Duodenal mucosa (tissue), 2 donors: ENCODE measurements around the gene TSPAN9.

Experiments
- H3K27ac ChIP-seq: one replicate; pipeline ENCODE4 v1.7.0; 2013; ENCODE audit warnings: low read depth, low read length
- H3K27me3 ChIP-seq, 2 donors: one replicate each; pipeline ENCODE4 v1.7.0; 2013; ENCODE audit warnings: low read length in 2 of 2, control low read depth in 1 of 2; ENCODE audit not compliant: insufficient read depth in 2 of 2, control insufficient read depth in 1 of 2
- H3K36me3 ChIP-seq, 2 donors: one replicate each; pipeline ENCODE4 v1.7.0; 2013; ENCODE audit warnings: low read length in 2 of 2, control low read depth in 1 of 2; ENCODE audit not compliant: insufficient read depth in 2 of 2, control insufficient read depth in 1 of 2
- H3K4me1 ChIP-seq, 2 donors: one replicate each; pipeline ENCODE4 v1.7.0; 2013; ENCODE audit warnings: low read length in 2 of 2, control low read depth in 1 of 2; ENCODE audit not compliant: insufficient read depth in 2 of 2, control insufficient read depth in 1 of 2
- H3K4me3 ChIP-seq, 2 donors: one replicate each; pipeline ENCODE4 v1.7.0; 2013; ENCODE audit warnings: low read length in 2 of 2, low read depth in 1 of 2
- H3K9ac ChIP-seq, 2 donors: one replicate each; pipeline ENCODE4 v1.7.0; 2013; ENCODE audit warnings: low read length in 2 of 2, low read depth in 1 of 2
- H3K9me3 ChIP-seq, 2 donors: one replicate each; pipeline ENCODE4 v1.7.0; 2013; ENCODE audit warnings: low read length in 2 of 2, control low read depth in 1 of 2; ENCODE audit not compliant: control insufficient read depth in 1 of 2

TSPAN9 gene

DNA sequence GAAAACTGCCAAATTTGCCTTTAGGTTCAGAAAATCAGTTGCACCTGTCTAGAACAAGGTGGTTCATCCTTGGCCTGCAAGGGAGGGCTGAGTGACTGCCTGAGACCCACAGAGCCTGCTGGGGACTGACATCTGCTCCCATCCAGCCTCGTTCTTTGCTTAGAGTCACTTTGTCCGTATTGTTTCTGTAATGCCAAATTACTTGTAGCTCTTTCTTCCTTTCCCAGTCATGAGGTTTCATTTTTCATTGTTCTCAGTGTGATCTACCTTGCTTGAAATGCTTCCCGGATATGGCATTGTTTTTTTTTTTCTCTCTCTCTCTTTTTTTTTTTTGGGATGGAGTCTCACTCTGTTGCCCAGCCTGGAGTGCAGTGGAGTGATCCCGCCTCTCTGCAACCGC is 21.3 kb downstream of the TSPAN9 start:
- H3K4me1 ChIP-seq, result peaks cover 13 to 15% of the 10 kb centered on the region in 2 donors
- no peak overlapping the region for H3K4me3 ChIP-seq
- no peaks in the 10 kb centered on the region for H3K36me3 ChIP-seq
- no peak overlapping the region for H3K27ac ChIP-seq
- no peak overlapping the region for H3K9ac ChIP-seq
- H3K27me3 ChIP-seq, result no peaks in the 10 kb centered on the region
- peaks cover 3 to 6% of the 10 kb centered on the region in 2 donors for H3K9me3 ChIP-seq

DNA sequence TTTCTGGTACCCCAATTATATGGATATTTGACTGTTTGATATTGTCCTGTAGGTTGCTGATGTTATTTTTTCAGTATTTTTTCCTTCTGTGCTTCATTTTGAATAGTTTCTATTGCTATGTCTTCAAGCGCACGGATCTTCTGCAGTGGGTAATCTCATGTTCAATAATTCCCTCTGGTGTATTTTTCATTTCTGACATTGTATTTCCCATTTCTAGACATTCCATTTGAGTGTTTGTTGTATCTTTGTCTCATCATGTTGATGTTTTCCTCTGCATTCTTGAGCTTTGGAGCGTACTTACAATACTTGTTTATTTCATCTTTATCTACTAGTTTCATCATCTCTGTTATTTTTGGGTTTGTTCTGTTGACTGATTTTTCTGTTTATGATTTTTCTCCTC is 22.0 kb downstream of the TSPAN9 start:
- no peak overlapping the region for H3K4me3 ChIP-seq
- H3K27ac ChIP-seq, result no peak overlapping the region
- H3K36me3 ChIP-seq, result no peaks in the 10 kb centered on the region
- no peak overlapping the region for H3K9ac ChIP-seq
- no peaks in the 10 kb centered on the region for H3K27me3 ChIP-seq
- H3K4me1 ChIP-seq, result peaks cover 13 to 15% of the 10 kb centered on the region in 2 donors
- H3K9me3 ChIP-seq, result peaks cover 3 to 6% of the 10 kb centered on the region in 2 donors

DNA sequence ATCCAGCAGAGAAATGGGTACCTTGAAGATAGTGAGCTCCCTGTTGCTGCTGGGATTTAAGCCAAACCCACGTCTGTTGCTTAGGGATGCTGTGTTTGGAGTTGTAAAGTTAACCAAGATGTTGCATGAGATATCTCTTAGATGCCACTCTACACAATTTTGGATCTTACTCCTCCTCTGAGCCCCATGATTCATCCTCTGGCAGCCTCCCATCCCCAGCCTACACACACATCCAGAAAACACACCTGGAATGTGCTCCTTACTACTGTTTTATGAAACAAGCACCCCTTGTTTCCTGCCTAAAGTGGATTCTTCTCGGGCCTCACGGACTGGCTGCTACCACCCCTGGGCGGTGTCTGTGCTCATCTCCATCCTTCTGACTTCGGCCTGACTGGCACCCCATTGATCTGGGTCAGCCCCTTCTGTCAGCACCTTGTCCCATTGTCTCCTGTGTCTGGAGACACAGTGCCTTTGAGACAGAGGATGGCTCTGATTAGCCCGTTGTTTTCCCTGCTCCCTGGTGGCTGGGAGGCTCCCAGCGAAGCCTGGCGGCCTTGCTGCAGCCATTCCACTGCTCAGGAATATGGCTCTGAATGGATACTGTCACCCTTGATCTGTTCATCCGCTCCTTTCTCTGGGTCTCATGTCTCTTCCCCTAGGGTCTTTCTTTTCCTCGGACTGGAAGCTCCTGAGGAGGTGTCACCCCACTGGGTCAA is 24.3 kb downstream of the TSPAN9 start:
- H3K27ac ChIP-seq, result no peak overlapping the region
- no peak overlapping the region for H3K9ac ChIP-seq
- H3K36me3 ChIP-seq, result no peaks in the 10 kb centered on the region
- no peak overlapping the region for H3K4me3 ChIP-seq
- H3K27me3 ChIP-seq, result no peaks in the 10 kb centered on the region
- peaks cover 13 to 15% of the 10 kb centered on the region in 2 donors for H3K4me1 ChIP-seq
- peaks cover 3 to 6% of the 10 kb centered on the region in 2 donors for H3K9me3 ChIP-seq

DNA sequence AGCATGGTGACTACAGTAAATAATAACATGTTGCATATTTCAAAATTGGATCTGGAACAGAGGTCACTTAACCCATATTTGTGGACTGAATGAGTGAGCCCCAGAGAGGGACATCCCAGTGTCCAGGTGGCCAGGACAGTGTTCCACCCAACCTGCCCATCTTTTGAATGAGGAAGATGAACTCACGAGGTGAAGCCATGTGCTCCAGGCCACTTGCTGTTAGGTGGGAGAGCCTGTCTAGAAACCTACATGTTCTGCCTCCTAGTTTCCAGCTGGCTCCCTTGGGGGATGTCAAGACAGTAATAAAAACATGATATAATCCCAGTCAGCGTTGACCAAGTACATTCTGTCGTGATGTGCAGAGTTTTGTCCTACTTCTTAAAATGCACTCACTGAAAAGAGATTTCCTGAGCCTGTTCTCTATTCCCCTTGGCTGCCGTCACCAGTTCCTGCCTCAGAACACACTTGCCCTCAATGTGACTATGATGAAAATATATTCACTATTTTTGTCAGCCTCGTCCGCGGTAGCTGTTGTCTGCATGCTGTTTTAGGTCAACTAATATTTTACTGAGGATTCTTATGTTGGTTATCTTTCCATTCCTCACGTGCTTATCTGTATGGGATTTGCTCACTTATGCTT is 25.7 kb downstream of the TSPAN9 start:
- peaks cover 3 to 5% of the 10 kb centered on the region in 2 donors for H3K4me1 ChIP-seq
- H3K9me3 ChIP-seq, result peaks cover 3 to 6% of the 10 kb centered on the region in 2 donors
- no peaks in the 10 kb centered on the region for H3K27me3 ChIP-seq
- H3K27ac ChIP-seq, result no peak overlapping the region
- no peak overlapping the region for H3K9ac ChIP-seq
- no peaks in the 10 kb centered on the region for H3K36me3 ChIP-seq
- no peak overlapping the region for H3K4me3 ChIP-seq

DNA sequence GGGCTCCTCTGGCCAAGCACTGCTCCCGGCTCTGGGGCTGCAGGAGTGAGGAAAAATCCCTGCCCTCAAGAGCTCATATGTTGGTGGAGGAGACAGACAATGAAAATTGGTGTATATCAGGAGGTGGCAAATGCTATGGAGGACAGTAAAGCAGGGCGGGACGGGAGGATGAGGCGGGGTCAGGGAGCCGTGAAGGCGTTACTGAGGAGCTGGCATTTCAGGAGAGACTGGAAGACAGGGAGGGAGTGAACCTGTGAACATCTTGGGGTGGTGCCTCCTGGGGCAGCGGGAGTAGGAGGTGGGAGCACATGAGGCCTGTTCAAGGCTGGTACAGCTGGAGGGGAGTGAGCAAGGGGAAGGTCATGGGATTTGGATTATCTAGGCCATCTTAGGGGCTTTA is 26.6 kb downstream of the TSPAN9 start:
- no peak overlapping the region for H3K4me3 ChIP-seq
- H3K36me3 ChIP-seq, result no peaks in the 10 kb centered on the region
- H3K4me1 ChIP-seq, result no peaks in the 10 kb centered on the region
- peaks cover 3 to 5% of the 10 kb centered on the region in 2 donors for H3K9me3 ChIP-seq
- H3K9ac ChIP-seq, result no peak overlapping the region
- H3K27ac ChIP-seq, result no peak overlapping the region
- H3K27me3 ChIP-seq, result no peaks in the 10 kb centered on the region

DNA sequence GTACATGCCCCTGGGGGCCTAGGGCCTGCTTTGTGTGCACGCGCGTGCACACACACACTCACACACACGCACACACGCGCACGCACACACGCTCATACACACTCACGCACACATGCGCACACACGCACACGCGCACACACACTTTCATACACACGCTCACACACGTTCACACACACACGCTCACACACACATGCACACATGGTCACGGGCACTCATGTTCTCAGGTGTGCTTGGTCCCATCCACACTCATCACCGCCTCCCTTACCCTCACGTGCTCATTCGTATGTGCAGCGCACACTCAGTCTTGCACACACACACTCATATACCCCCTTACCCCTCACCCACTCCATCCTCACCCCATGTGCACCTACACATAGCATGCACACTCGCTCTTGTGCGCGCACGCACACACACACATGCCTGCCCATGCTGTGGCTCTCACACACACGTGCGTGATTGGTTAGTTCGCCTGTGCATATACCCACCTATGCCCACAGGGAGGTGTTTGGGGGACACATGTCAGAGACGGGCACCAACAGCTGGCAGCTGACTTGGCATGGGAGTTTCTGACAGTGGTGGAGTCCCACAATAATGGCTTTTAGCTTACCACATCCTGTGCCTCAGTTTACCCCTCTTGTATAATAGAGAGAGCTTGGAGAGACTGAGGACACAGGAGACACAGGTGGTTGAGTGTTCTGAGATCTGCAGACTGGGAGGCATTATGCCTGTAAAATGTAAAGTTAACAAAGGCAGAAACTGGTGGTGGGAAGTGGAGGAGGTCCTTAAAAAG is 28.7 kb downstream of the TSPAN9 start:
- no peaks in the 10 kb centered on the region for H3K4me1 ChIP-seq
- no peak overlapping the region for H3K27ac ChIP-seq
- H3K9me3 ChIP-seq, result no peaks in the 10 kb centered on the region
- no peaks in the 10 kb centered on the region for H3K36me3 ChIP-seq
- H3K4me3 ChIP-seq, result no peak overlapping the region
- no peaks in the 10 kb centered on the region for H3K27me3 ChIP-seq
- no peak overlapping the region for H3K9ac ChIP-seq

DNA sequence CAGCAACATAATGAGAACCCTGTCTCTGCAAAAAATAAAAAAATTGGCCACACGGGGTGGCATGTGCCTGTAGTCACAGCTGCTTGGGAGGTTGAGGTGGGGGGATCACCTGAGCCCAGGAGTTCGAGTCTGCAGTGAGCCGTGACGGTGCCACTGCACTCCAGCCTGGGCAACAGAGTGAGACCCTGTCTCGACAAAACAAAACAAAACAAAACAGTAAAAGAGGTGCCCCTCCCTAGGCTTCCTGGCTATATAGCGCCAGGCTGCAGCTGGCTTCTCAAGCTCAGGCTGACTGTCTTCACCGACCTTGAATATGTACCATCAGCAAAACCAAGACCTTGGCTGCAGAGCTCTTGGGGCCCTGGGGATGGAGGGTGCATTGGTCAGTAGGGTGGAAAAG is 29.4 kb downstream of the TSPAN9 start:
- no peak overlapping the region for H3K4me3 ChIP-seq
- no peak overlapping the region for H3K27ac ChIP-seq
- no peaks in the 10 kb centered on the region for H3K27me3 ChIP-seq
- H3K9ac ChIP-seq, result no peak overlapping the region
- no peaks in the 10 kb centered on the region for H3K36me3 ChIP-seq
- H3K4me1 ChIP-seq, result no peaks in the 10 kb centered on the region
- no peaks in the 10 kb centered on the region for H3K9me3 ChIP-seq

DNA sequence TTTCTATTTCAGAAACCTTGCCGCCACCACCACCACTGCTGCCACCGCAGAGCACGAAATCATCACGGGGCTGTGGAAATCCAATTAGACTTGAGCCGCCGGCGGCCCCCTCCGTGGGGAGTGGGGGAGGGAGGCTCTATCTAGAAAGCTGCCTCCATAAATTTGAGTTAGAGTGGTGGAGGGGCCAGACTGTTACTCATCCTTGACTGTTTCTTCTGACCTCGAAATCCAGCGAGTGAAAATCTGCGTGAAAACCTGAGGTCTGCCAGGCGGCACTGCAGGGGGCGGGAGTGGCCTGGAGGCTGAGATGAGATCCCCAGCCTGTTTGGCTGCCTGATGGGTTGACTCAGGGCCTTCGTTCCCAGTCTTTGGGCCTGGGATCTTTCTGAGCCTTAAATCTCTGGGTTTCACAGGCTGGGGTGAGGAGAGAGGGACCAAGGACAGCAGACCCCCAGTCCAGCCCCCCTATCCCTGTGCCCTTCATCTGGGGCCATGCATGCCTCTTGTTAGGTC is 29.9 kb downstream of the TSPAN9 start:
- Histone ChIP-seq H3K9ac (no peak overlapping the region), H3K27ac (no peak overlapping the region), H3K27me3 (no peaks in the 10 kb centered on the region), H3K4me3 (no peak overlapping the region), H3K9me3 (no peaks in the 10 kb centered on the region), H3K4me1 (no peaks in the 10 kb centered on the region), H3K36me3 (no peaks in the 10 kb centered on the region)

DNA sequence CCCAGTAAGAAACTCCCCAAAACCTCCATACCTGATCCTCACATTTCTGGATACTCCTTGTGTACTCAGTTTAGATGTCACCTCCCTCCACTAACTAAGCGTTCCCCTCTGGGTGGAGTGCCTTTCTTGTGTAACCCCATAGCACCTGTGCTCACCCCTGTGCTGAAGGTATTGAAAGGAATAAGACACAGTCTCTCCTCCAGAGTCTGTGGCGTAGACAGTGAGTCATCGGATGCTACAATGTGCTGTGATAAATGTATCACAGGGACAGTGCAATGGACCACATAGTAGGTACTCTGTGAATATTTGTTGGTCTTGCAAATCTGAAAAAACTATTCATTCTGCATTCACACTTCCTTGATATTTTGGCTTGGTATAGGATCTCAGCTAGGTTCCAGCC is 30.8 kb downstream of the TSPAN9 start:
- no peak overlapping the region for H3K27ac ChIP-seq
- H3K4me1 ChIP-seq, result no peaks in the 10 kb centered on the region
- no peak overlapping the region for H3K9ac ChIP-seq
- H3K4me3 ChIP-seq, result no peak overlapping the region
- H3K36me3 ChIP-seq, result no peaks in the 10 kb centered on the region
- H3K9me3 ChIP-seq, result no peaks in the 10 kb centered on the region
- H3K27me3 ChIP-seq, result no peaks in the 10 kb centered on the region

DNA sequence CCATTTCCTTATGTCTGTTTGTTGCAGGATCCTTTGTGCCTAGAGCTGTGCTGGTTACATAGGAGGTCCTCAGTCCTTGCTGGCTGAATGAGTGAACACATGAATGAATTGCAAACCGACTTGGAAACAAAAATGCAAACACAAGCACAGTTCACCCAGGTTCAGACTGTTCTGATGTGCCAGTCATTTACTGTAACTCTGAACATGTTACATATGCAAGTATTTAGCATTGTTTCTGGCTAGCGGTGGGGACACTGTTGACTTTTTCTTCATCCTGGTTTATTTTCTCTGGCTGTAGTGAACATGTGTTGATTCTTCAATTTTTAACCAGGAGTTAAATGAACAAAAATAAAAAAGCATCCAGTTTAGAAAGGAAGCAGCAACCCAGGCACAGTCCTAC is 33.4 kb downstream of the TSPAN9 start:
- Histone ChIP-seq H3K36me3 (no peaks in the 10 kb centered on the region), H3K4me3 (no peak overlapping the region), H3K27me3 (no peaks in the 10 kb centered on the region), H3K4me1 (no peaks in the 10 kb centered on the region), H3K9me3 (no peaks in the 10 kb centered on the region), H3K27ac (no peak overlapping the region), H3K9ac (no peak overlapping the region)
